OCI-LY7 (cell line): ENCODE results near the gene PABPN1L.

Experiments used
- EZH2phosphoT487 ChIP-seq: fragments of 200-600 bp; sonication (generic); IDR thresholded peaks from 2 replicates; pipeline ENCODE4 v1.6.1; 2018; ENCODE audit warnings: low read depth, borderline replicate concordance, mild to moderate bottlenecking, mixed run types, antibody characterized with exemption, low read length, moderate library complexity, mixed read lengths
- TF ChIP-seq, protein P1 (sequence below): fragments of 200-600 bp; sonication (generic); conservative IDR thresholded peaks from 2 replicates; pipeline ENCODE4 v1.5.1; 2014; ENCODE audit warnings: mild to moderate bottlenecking, antibody characterized with exemption, low read length, moderate library complexity, mixed read lengths

DNA sequence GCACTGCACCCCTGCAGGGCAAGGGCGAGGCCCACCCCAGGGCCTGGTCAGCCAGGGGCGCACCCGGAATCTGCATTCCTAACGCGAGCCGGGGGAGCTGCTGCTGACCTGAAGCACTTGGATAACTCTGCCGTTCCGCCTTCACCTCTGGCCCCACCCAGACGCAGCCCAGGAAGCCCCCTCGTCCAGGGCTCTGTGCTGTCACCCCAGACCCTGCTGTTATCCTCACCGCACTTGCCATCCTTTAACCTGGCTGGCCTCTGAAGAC is 13.3 kb upstream of the PABPN1L start:
- TF ChIP-seq, protein P1, sequence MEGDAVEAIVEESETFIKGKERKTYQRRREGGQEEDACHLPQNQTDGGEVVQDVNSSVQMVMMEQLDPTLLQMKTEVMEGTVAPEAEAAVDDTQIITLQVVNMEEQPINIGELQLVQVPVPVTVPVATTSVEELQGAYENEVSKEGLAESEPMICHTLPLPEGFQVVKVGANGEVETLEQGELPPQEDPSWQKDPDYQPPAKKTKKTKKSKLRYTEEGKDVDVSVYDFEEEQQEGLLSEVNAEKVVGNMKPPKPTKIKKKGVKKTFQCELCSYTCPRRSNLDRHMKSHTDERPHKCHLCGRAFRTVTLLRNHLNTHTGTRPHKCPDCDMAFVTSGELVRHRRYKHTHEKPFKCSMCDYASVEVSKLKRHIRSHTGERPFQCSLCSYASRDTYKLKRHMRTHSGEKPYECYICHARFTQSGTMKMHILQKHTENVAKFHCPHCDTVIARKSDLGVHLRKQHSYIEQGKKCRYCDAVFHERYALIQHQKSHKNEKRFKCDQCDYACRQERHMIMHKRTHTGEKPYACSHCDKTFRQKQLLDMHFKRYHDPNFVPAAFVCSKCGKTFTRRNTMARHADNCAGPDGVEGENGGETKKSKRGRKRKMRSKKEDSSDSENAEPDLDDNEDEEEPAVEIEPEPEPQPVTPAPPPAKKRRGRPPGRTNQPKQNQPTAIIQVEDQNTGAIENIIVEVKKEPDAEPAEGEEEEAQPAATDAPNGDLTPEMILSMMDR = no peak
- TF ChIP-seq EZH2phosphoT487 = no peak
